ENCODE measurements around the gene ALPK1.

GRCh38 chr4:112416464-112416863 lies 119.3 kb downstream of the ALPK1 start:
- TF ChIP-seq ZFP3 (CRISPR knock-in tag; IDR thresholded peaks at IDR 0.05) (no peak), OSR1 (CRISPR knock-in tag; IDR thresholded peaks at IDR 0.05) (no peak), ZFP30 (CRISPR knock-in tag; IDR thresholded peaks at IDR 0.05) (no peak), TOX (CRISPR knock-in tag; IDR thresholded peaks at IDR 0.05; ENCODE audit: borderline replicate concordance) (no peak), RARB (CRISPR knock-in tag; IDR thresholded peaks at IDR 0.05) (no peak), ESRRG (CRISPR knock-in tag; IDR thresholded peaks at IDR 0.05) (no peak), PATZ1 (CRISPR knock-in tag; IDR thresholded peaks at IDR 0.05; ENCODE audit: borderline replicate concordance) (no peak), ARNTL (CRISPR knock-in tag; IDR thresholded peaks at IDR 0.05; ENCODE audit: borderline replicate concordance, low read depth) (no peak), CREB5 (CRISPR knock-in tag; IDR thresholded peaks at IDR 0.05; ENCODE audit: low read depth) (no peak), ZNF565 (CRISPR knock-in tag; conservative IDR thresholded peaks at IDR 0.05; ENCODE audit: low read depth) (no peak), ISL1 (CRISPR knock-in tag; IDR thresholded peaks at IDR 0.05) (no peak), TCF4 (CRISPR knock-in tag; IDR thresholded peaks at IDR 0.05; ENCODE audit: borderline replicate concordance) (no peak)
